OCI-LY7 (cell line): Measurements from ENCODE around the gene SLC35F4. TPM values are rescaled to one million over a fixed set of nuclear protein-coding genes. Genes with fewer than 3 reads are reported as not detected.

Source experiments
- BruUV-seq: library from RNA; stranded (reverse); fragments of 400-500 nt; replicated peaks from 2 replicates; lab custom pipeline; 2021; lab: Mats Ljungman, UMichigan
- CTCF ChIA-PET: fragments of 300-600 bp; sonication (Branson Sonifier 250); formaldehyde crosslinking; loops from one replicate; lab custom pipeline; 2022; ENCODE audit warnings: antibody characterized with exemption; ENCODE audit not compliant: unreplicated experiment; lab: Charles Lee
- POLR2A ChIA-PET: fragments of 300-600 bp; sonication (Branson Sonifier 250); formaldehyde crosslinking; loops from one replicate; lab custom pipeline; 2022; ENCODE audit warnings: antibody characterized with exemption; lab: Charles Lee
- DNase-seq: peaks from one replicate; pipeline ENCODE4 v3.0.0-alpha.2; 2015; ENCODE audit warnings: low spot score
- H2AFZ ChIP-seq: fragments of 200-600 bp; sonication (generic), shearing (Covaris generic); 2 replicates; pipeline ENCODE4 v1.6.1; 2014; ENCODE audit warnings: mild to moderate bottlenecking, antibody characterized with exemption, low read length, moderate library complexity
- H3K27ac ChIP-seq: fragments of 200-600 bp; sonication (generic); 2 replicates; pipeline ENCODE4 v1.5.1; 2014; ENCODE audit warnings: mixed run types, low read depth, mild to moderate bottlenecking, moderate library complexity, low read length, inconsistent platforms; ENCODE audit not compliant: poor library complexity, severe bottlenecking
- H3K36me3 ChIP-seq: fragments of 200-600 bp; sonication (generic); 2 replicates; pipeline ENCODE4 v1.6.1; 2014; ENCODE audit warnings: mild to moderate bottlenecking, antibody characterized with exemption, low read length, moderate library complexity, mixed read lengths; ENCODE audit not compliant: insufficient read depth
- H3K4me1 ChIP-seq: fragments of 200-600 bp; sonication (generic); 2 replicates; pipeline ENCODE4 v1.5.1; 2014; ENCODE audit warnings: mild to moderate bottlenecking, low read length; ENCODE audit not compliant: insufficient read depth, poor library complexity, severe bottlenecking
- H3K4me2 ChIP-seq: fragments of 200-600 bp; sonication (generic); 2 replicates; pipeline ENCODE4 v1.6.1; 2014; ENCODE audit warnings: mild to moderate bottlenecking, low read length
- H3K4me3 ChIP-seq: fragments of 200-600 bp; sonication (generic); 2 replicates; pipeline ENCODE4 v1.5.1; 2014; ENCODE audit warnings: mild to moderate bottlenecking, low read depth, low read length; ENCODE audit not compliant: poor library complexity, severe bottlenecking
- H3K79me2 ChIP-seq: fragments of 200-600 bp; sonication (generic); 2 replicates; pipeline ENCODE4 v1.6.1; 2016; ENCODE audit warnings: low read depth, mild to moderate bottlenecking, low read length, moderate library complexity, mixed read lengths; ENCODE audit not compliant: insufficient read depth
- H3K9me2 ChIP-seq: fragments of 200-600 bp; sonication (generic); 2 replicates; pipeline ENCODE4 v1.6.1; 2016; ENCODE audit warnings: mild to moderate bottlenecking, low read length, mixed read lengths; ENCODE audit not compliant: insufficient read depth
- H3K9me3 ChIP-seq: fragments of 200-600 bp; sonication (generic); 2 replicates; pipeline ENCODE4 v1.6.1; 2014; ENCODE audit warnings: mild to moderate bottlenecking, mixed run types, low read length, mixed read lengths
- H4K20me1 ChIP-seq: fragments of 200-600 bp; sonication (generic); 2 replicates; pipeline ENCODE4 v1.6.1; 2014; ENCODE audit warnings: mild to moderate bottlenecking, antibody characterized with exemption, low read length, moderate library complexity, mixed read lengths; ENCODE audit not compliant: insufficient read depth
- EZH2phosphoT487 ChIP-seq: fragments of 200-600 bp; sonication (generic); IDR thresholded peaks from 2 replicates; pipeline ENCODE4 v1.6.1; 2018; ENCODE audit warnings: low read depth, borderline replicate concordance, mild to moderate bottlenecking, mixed run types, antibody characterized with exemption, low read length, moderate library complexity, mixed read lengths
- intact Hi-C: fragments of 100-400 bp; cut with micrococcal nuclease; formaldehyde crosslinking; loops from one replicate; pipeline ENCODE4 v1.10.0; 2022; ENCODE audit not compliant: unreplicated experiment
- total RNA-seq, 2 experiments: library from RNA; depleted of rRNA in 1 of 2; stranded (reverse); fragments of >200 nt in 1 of 2; shearing (Covaris generic) in 1 of 2; gene quantifications; 2 replicates each; pipeline ENCODE4 v1.2.3, GENCODE V29; 2014 to 2022
- TF ChIP-seq, protein P1 (sequence below): fragments of 200-600 bp; sonication (generic); conservative IDR thresholded peaks from 2 replicates; pipeline ENCODE4 v1.5.1; 2014; ENCODE audit warnings: mild to moderate bottlenecking, antibody characterized with exemption, low read length, moderate library complexity, mixed read lengths

Gene SLC35F4
- total RNA-seq, 2 experiments from 2014 or later, result not detected

DNA sequence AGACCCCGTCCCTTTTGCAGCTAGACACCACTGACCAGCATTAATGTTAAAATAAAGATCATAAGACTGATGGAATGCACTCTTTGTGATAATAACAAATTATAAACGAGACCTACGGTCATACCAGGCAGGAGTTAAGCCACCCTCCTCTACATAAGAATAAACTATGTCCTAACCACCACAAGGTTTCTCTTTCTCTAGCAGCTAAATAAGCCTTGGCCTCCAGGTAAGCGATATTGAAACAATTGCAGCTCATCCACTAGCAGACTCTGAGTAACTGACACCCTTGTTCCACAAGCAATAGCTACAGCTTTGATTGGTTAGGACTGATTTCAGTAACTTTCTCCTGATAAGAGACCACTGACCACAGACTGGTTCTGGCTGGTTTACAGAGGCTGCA, 228.0 kb downstream of the SLC35F4 start:
- no TSS peak for BruUV-seq
- H4K20me1 ChIP-seq, result no peaks in the 10 kb centered on the region
- no peaks in the 10 kb centered on the region for H3K9me3 ChIP-seq
- CTCF ChIA-PET, result no interaction called here
- no peaks in the 10 kb centered on the region for H3K36me3 ChIP-seq
- TF ChIP-seq, protein P1, sequence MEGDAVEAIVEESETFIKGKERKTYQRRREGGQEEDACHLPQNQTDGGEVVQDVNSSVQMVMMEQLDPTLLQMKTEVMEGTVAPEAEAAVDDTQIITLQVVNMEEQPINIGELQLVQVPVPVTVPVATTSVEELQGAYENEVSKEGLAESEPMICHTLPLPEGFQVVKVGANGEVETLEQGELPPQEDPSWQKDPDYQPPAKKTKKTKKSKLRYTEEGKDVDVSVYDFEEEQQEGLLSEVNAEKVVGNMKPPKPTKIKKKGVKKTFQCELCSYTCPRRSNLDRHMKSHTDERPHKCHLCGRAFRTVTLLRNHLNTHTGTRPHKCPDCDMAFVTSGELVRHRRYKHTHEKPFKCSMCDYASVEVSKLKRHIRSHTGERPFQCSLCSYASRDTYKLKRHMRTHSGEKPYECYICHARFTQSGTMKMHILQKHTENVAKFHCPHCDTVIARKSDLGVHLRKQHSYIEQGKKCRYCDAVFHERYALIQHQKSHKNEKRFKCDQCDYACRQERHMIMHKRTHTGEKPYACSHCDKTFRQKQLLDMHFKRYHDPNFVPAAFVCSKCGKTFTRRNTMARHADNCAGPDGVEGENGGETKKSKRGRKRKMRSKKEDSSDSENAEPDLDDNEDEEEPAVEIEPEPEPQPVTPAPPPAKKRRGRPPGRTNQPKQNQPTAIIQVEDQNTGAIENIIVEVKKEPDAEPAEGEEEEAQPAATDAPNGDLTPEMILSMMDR, result no peak
- no peak for TF ChIP-seq EZH2phosphoT487
- H3K4me3 ChIP-seq, result no peak overlapping the region
- no peaks in the 10 kb centered on the region for H3K4me1 ChIP-seq
- H3K9me2 ChIP-seq, result no peaks in the 10 kb centered on the region
- H3K4me2 ChIP-seq, result no peak overlapping the region
- POLR2A ChIA-PET, result interaction anchor here (1.1 kb wide), 1 partner anchor 11 kb away, joined by 3 read pairs; no protein-coding TSS in a partner anchor
- no peaks in the 10 kb centered on the region for H3K79me2 ChIP-seq
- intact Hi-C loops, result no loop called here
- H3K27ac ChIP-seq, result no peak overlapping the region
- H2AFZ ChIP-seq, result no peak overlapping the region
- DNase-seq, result no peak

DNA sequence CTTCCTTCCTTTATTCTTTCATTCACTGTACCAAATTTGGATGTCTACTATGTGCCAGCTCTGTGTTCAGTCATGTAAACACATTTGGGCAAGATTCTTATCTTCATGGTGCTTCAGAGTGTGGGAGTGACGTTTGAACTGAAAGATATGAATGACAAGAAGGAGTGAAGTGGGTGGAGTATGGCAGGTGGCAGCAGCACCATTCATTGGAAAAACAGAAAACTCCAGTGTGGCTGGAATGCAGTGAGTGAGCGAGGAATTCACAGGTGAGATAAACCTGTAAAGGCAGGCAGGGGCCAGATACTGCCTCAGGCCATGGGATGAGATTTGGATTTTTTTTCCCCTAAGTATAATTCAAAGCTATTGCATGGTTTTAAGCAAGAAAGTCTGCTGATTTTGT, 231.6 kb downstream of the SLC35F4 start:
- Histone ChIP-seq H3K36me3 (no peaks in the 10 kb centered on the region), H4K20me1 (no peaks in the 10 kb centered on the region), H3K4me1 (no peaks in the 10 kb centered on the region), H3K4me2 (no peak overlapping the region), H3K9me3 (no peaks in the 10 kb centered on the region), H3K27ac (no peak overlapping the region), H3K79me2 (no peaks in the 10 kb centered on the region), H3K4me3 (no peak overlapping the region), H2AFZ (no peak overlapping the region), H3K9me2 (no peaks in the 10 kb centered on the region)
- BruUV-seq, result no TSS peak
- POLR2A ChIA-PET, result no interaction called here
- TF ChIP-seq EZH2phosphoT487, result no peak
- TF ChIP-seq, protein P1, result no peak
- CTCF ChIA-PET, result no interaction called here
- intact Hi-C loops, result no loop called here
- no peak for DNase-seq

DNA sequence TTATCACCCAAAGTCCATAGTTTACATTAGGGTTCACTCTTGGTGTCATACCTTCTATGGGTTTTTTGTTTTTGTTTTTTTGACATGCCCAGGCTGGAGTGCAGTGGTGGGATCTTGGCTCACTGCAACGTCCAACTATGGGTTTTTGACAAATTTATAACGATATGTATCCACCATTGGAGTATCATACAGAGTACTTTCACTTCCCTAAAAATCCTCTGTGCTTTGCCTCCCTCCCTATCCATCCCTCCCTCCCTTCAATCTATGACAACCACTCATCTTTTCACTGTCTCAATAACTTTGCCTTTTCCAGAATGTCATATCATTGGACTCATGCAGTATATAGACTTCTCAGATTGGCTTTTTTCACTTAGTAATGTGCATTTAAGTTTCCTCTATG, 233.2 kb downstream of the SLC35F4 start:
- H3K4me3 ChIP-seq, result no peak overlapping the region
- no peaks in the 10 kb centered on the region for H3K79me2 ChIP-seq
- H3K9me3 ChIP-seq, result no peaks in the 10 kb centered on the region
- H3K4me1 ChIP-seq, result no peaks in the 10 kb centered on the region
- no peak for DNase-seq
- no peak for TF ChIP-seq EZH2phosphoT487
- TF ChIP-seq, protein P1, result no peak
- POLR2A ChIA-PET, result no interaction called here
- H3K4me2 ChIP-seq, result no peak overlapping the region
- no peaks in the 10 kb centered on the region for H3K9me2 ChIP-seq
- no peaks in the 10 kb centered on the region for H4K20me1 ChIP-seq
- intact Hi-C loops, result no loop called here
- BruUV-seq, result no TSS peak
- no peak overlapping the region for H3K27ac ChIP-seq
- H3K36me3 ChIP-seq, result no peaks in the 10 kb centered on the region
- CTCF ChIA-PET, result no interaction called here
- no peak overlapping the region for H2AFZ ChIP-seq
